CD8-positive, alpha-beta memory T cell (primary cell): ENCODE data around the gene STIMATE. TPM values are rescaled to one million over a fixed set of nuclear protein-coding genes. Genes with fewer than 3 reads are reported as not detected.

Experiments used
- CTCF ChIA-PET: fragments of 350-600 bp; sonication (Branson Sonifier 250); formaldehyde crosslinking; loops from one replicate; lab custom pipeline; 2021; ENCODE audit warnings: antibody characterized with exemption; lab: Charles Lee
- POLR2A ChIA-PET: fragments of 350-600 bp; sonication (Branson Sonifier 250); formaldehyde crosslinking; loops from one replicate; lab custom pipeline; 2021; ENCODE audit warnings: antibody characterized with exemption; lab: Charles Lee
- DNase-seq, 5 donors: peaks; one replicate each; pipeline versions ENCODE4 v3.0.0 to v3.0.0-alpha.2; 2020 to 2022; ENCODE audit warnings: mixed read lengths in 1 of 5
- H3K27ac ChIP-seq: one replicate; pipeline ENCODE4 v1.7.0; 2013; ENCODE audit warnings: low read depth, mild to moderate bottlenecking, low read length, moderate library complexity
- H3K27me3 ChIP-seq: 2 replicates; pipeline ENCODE4 v1.7.0; 2013; ENCODE audit warnings: low read length, mild to moderate bottlenecking; ENCODE audit not compliant: insufficient read depth, poor library complexity, severe bottlenecking
- H3K36me3 ChIP-seq: 2 replicates; pipeline ENCODE4 v1.7.0; 2013; ENCODE audit warnings: mild to moderate bottlenecking, low read length, moderate library complexity; ENCODE audit not compliant: insufficient read depth
- H3K4me1 ChIP-seq: 2 replicates; pipeline ENCODE4 v1.7.0; 2013; ENCODE audit warnings: mild to moderate bottlenecking, low read length, moderate library complexity; ENCODE audit not compliant: insufficient read depth
- H3K4me3 ChIP-seq: 2 replicates; pipeline ENCODE4 v1.7.0; 2013; ENCODE audit warnings: mild to moderate bottlenecking, low read length
- H3K9me3 ChIP-seq: 2 replicates; pipeline ENCODE4 v1.7.0; 2013; ENCODE audit warnings: mild to moderate bottlenecking, low read length
- H3K27ac Mint-ChIP-seq, 8 donors: one replicate each; pipeline ENCODE4 v1.8.0; 2020 to 2021; ENCODE audit warnings: mixed read lengths in 8 of 8, mild to moderate bottlenecking in 6 of 8, inconsistent platforms in 3 of 8, moderate library complexity in 3 of 8
- H3K27me3 Mint-ChIP-seq, 2 donors: one replicate each; pipeline ENCODE4 v1.8.0; 2020 to 2021; ENCODE audit warnings: mixed read lengths in 2 of 2, mild to moderate bottlenecking in 1 of 2, moderate library complexity in 1 of 2
- H3K36me3 Mint-ChIP-seq, 3 donors: one replicate each; pipeline ENCODE4 v1.8.0; 2020 to 2021; ENCODE audit warnings: mixed read lengths in 3 of 3, inconsistent platforms in 1 of 3, mild to moderate bottlenecking in 1 of 3
- H3K4me1 Mint-ChIP-seq, 3 donors: one replicate each; pipeline ENCODE4 v1.8.0; 2020 to 2021; ENCODE audit warnings: mixed read lengths in 3 of 3, inconsistent platforms in 1 of 3, mild to moderate bottlenecking in 1 of 3
- H3K4me3 Mint-ChIP-seq, 7 donors: one replicate each; pipeline ENCODE4 v1.8.0; 2020 to 2021; ENCODE audit warnings: mixed read lengths in 7 of 7, mild to moderate bottlenecking in 6 of 7, moderate library complexity in 4 of 7, inconsistent platforms in 2 of 7
- H3K9me3 Mint-ChIP-seq, 5 donors: one replicate each; pipeline ENCODE4 v1.8.0; 2020 to 2022; ENCODE audit warnings: mixed read lengths in 5 of 5, mild to moderate bottlenecking in 3 of 5, moderate library complexity in 2 of 5, inconsistent platforms in 1 of 5
- polyA plus RNA-seq: library from polyadenylated mRNA; unstranded; fragments of 300-500 nt; fragmentation: Illumina TruSeq; gene quantifications from one replicate; pipeline ENCODE4 v1.2.3, GENCODE V29; 2021
- total RNA-seq, 2 experiments: library from RNA; stranded (reverse); gene quantifications; one replicate each; pipeline ENCODE4 v1.2.3, GENCODE V29; 2021

The STIMATE gene
- total and polyA plus RNA-seq, 3 experiments from 2014 or later: 10.8 to 39.1 (median 35.0) TPM

- CTCF ChIA-PET: no interaction called here
- H3K27ac Mint-ChIP-seq: peak overlapping the region in 1 of 8 donors; percentile 13
- H3K4me3 Mint-ChIP-seq: no peak overlapping the region
- no peaks in the 10 kb centered on the region for H3K9me3 ChIP-seq
- peaks cover 18 to 48% (median 37%) of the 10 kb centered on the region in 3 donors for H3K36me3 Mint-ChIP-seq
- H3K4me3 ChIP-seq: no peak overlapping the region
- POLR2A ChIA-PET: no interaction called here
- H3K4me1 Mint-ChIP-seq: peaks cover 3 to 24% (median 11%) of the 10 kb centered on the region in 3 donors
- peaks cover 0 to 15% (median 12%) of the 10 kb centered on the region in 5 donors for H3K9me3 Mint-ChIP-seq
- H3K36me3 ChIP-seq: no peaks in the 10 kb centered on the region
- H3K27ac ChIP-seq: no peak overlapping the region
- no peaks in the 10 kb centered on the region for H3K27me3 ChIP-seq
- DNase-seq: no peak
- H3K27me3 Mint-ChIP-seq: no peaks in the 10 kb centered on the region
- H3K4me1 ChIP-seq: no peaks in the 10 kb centered on the region
Measured at GRCh38 chr3:52865994-52866393, 31.4 kb downstream of the STIMATE start.

DNA sequence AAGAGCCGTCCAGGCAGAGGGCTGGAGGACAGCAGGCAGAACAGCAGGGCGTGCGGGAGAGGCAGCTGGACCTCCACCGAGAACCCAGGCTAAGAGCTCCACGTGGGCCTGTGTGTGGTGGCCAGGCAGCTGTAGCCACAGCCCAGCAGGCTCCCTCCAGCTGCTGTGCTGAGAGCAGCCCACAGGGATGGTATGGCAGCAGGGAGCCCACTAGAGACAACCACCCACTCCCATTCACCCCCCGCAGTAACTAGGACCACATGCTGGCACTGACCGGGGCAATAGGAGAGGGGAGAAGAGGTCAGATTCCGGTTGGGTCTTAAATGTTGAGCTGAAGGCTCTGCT, 37.0 kb downstream of the STIMATE start:
- DNase-seq: no peak
- Histone ChIP-seq H3K36me3 (no peaks in the 10 kb centered on the region), H3K4me3 (no peak overlapping the region), H3K27me3 (no peaks in the 10 kb centered on the region), H3K4me1 (no peaks in the 10 kb centered on the region), H3K9me3 (no peaks in the 10 kb centered on the region), H3K27ac (no peak overlapping the region)
- Mint-ChIP-seq H3K27me3 (no peaks in the 10 kb centered on the region), H3K27ac (peak overlapping the region in 2 of 8 donors; percentile 8 to 37), H3K36me3 (peaks cover 10 to 46% (median 20%) of the 10 kb centered on the region in 3 donors), H3K4me1 (peaks cover 9 to 18% (median 13%) of the 10 kb centered on the region in 3 donors), H3K9me3 (peaks cover 0 to 8% (median 7%) of the 10 kb centered on the region in 5 donors), H3K4me3 (no peak overlapping the region)
- POLR2A ChIA-PET: no interaction called here
- CTCF ChIA-PET: no interaction called here

DNA sequence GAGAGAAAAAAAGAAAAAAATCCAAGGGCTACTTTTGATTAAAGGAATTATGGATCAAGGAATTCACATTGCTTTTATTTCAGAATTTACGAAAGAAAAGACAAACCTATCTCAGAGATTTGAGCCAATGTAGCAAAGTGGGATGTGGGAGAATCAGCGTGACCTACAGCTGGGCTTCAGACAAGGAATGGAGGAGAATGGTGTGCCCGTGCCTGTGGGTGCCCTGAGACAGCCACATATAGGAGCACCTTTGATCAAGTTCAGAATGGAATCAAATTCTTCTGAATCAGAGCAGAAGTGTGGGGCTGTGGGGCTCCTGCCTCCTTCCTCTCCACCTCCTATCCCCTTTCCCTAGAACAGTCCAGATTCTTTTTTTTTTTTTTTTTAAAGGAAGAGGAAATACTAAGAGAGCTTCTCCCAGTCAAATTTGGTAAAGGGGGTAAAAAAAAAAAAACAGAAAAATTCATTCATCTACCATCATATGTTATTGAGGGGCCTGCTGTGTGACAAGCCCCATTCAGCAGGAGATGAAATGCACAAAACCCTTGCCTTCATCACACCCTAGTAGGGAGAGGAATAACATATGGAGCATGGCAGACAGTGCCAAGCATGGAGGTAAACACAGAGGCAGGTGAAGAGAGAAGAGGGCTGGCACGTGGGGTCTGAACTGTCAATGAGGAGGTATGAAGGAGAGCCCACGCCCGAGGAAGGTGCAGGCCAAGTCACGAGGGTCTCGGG, 37.5 kb downstream of the STIMATE start:
- ChIA-PET CTCF (no interaction called here), POLR2A (no interaction called here)

GRCh38 chr3:52857864-52858263, 39.5 kb downstream of the STIMATE start:
- Mint-ChIP-seq H3K9me3 (no peaks in the 10 kb centered on the region), H3K4me1 (peaks cover 7 to 11% (median 9%) of the 10 kb centered on the region in 3 donors)
- no peak overlapping the region for H3K27ac ChIP-seq

More for the DNA sequence above, 37.5 kb downstream of the STIMATE start:
- Histone ChIP-seq H3K36me3 (no peaks in the 10 kb centered on the region), H3K27ac (no peak overlapping the region), H3K27me3 (no peaks in the 10 kb centered on the region), H3K4me1 (no peaks in the 10 kb centered on the region), H3K4me3 (no peak overlapping the region), H3K9me3 (no peaks in the 10 kb centered on the region)
- peaks cover 0 to 5% (median 4%) of the 10 kb centered on the region in 5 donors for H3K9me3 Mint-ChIP-seq
- no peaks in the 10 kb centered on the region for H3K27me3 Mint-ChIP-seq
- H3K4me3 Mint-ChIP-seq: no peak overlapping the region
- peaks cover 9 to 18% (median 11%) of the 10 kb centered on the region in 3 donors for H3K4me1 Mint-ChIP-seq
- H3K36me3 Mint-ChIP-seq: peaks cover 10 to 49% (median 17%) of the 10 kb centered on the region in 3 donors
- H3K27ac Mint-ChIP-seq: peak overlapping the region in 2 of 8 donors; percentile 47 to 50
- DNase-seq: no peak

DNA sequence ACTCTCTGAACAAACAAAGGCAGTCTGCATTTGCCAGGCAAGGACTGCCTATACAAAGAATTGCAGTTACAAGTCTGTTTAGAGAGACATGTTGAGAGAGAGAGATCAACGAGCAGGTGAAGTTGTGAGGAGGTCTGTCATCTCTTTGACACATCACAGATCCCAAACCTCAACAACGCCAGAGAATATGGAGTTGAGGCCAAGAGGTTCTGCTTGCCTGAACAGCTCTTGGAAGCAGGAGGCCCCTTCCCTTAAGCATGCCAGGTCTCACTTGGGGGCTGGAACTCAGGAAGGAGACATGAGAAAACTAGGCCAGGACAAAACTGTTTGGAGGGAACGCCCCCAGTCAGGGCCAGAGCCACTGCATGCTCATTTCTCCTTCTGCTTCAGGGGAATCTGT, 40.2 kb downstream of the STIMATE start:
- DNase-seq: no peak
- Histone ChIP-seq H3K27ac (no peak overlapping the region), H3K36me3 (peaks cover 5% of the 10 kb centered on the region), H3K4me3 (no peak overlapping the region), H3K27me3 (no peaks in the 10 kb centered on the region), H3K9me3 (no peaks in the 10 kb centered on the region), H3K4me1 (no peaks in the 10 kb centered on the region)
- Mint-ChIP-seq H3K27me3 (no peaks in the 10 kb centered on the region), H3K4me3 (no peak overlapping the region), H3K36me3 (peaks cover under 1 to 60% (median 9%) of the 10 kb centered on the region in 3 donors), H3K4me1 (peaks cover 7 to 11% (median 9%) of the 10 kb centered on the region in 3 donors), H3K9me3 (no peaks in the 10 kb centered on the region), H3K27ac (peak overlapping the region in 1 of 8 donors; percentile 30)
- CTCF ChIA-PET: interaction anchor here (1.1 kb wide), 1 partner anchor 36 kb away, joined by 5 read pairs; no protein-coding TSS in a partner anchor
- POLR2A ChIA-PET: no interaction called here

More at GRCh38 chr3:52857864-52858263, 39.5 kb downstream of the STIMATE start:
- Histone ChIP-seq H3K36me3 (no peaks in the 10 kb centered on the region), H3K27me3 (no peaks in the 10 kb centered on the region), H3K9me3 (no peaks in the 10 kb centered on the region), H3K4me3 (no peak overlapping the region), H3K4me1 (no peaks in the 10 kb centered on the region)
- ChIA-PET CTCF (no interaction called here), POLR2A (no interaction called here)
- no peaks in the 10 kb centered on the region for H3K27me3 Mint-ChIP-seq
- peak overlapping the region in 2 of 8 donors; percentile 21 to 89 for H3K27ac Mint-ChIP-seq
- H3K4me3 Mint-ChIP-seq: no peak overlapping the region
- peaks cover 4 to 55% (median 10%) of the 10 kb centered on the region in 3 donors for H3K36me3 Mint-ChIP-seq
- no peak for DNase-seq

DNA sequence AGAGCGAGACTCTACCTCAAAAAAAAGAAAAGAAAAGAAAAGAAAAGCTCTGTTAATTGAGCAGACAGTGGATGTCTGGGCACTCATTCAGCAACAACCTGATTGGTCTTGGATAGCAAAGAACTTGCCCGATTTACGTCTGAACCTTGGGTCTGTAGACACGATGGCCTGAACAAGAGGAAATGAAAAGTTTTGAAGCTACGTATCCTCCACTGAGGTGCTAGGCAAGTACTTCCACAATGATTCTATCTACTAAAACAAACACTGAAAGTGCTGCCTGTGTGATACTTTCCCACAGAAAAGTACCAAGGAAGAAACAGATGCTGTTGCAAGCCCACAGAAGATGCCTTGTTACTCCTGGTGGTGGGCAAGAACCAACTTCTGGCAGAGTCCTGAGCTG, 40.7 kb downstream of the STIMATE start:
- Mint-ChIP-seq H3K36me3 (peaks cover 4 to 63% (median 14%) of the 10 kb centered on the region in 3 donors), H3K4me3 (no peak overlapping the region), H3K27me3 (no peaks in the 10 kb centered on the region), H3K9me3 (no peaks in the 10 kb centered on the region), H3K4me1 (peaks cover 6 to 11% (median 9%) of the 10 kb centered on the region in 3 donors), H3K27ac (peak overlapping the region in 3 of 8 donors; percentile 30 to 67 (median 43))
- H3K27ac ChIP-seq: no peak overlapping the region
- H3K4me3 ChIP-seq: no peak overlapping the region
- no peaks in the 10 kb centered on the region for H3K4me1 ChIP-seq
- peaks cover 5% of the 10 kb centered on the region for H3K36me3 ChIP-seq
- no peaks in the 10 kb centered on the region for H3K9me3 ChIP-seq
- H3K27me3 ChIP-seq: no peaks in the 10 kb centered on the region
- POLR2A ChIA-PET: no interaction called here
- CTCF ChIA-PET: interaction anchor here (1.1 kb wide), 1 partner anchor 37 kb away, joined by 5 read pairs; no protein-coding TSS in a partner anchor
- no peak for DNase-seq

- Histone ChIP-seq H3K27me3 (no peaks in the 10 kb centered on the region), H3K36me3 (peaks cover 5% of the 10 kb centered on the region), H3K4me3 (no peak overlapping the region), H3K27ac (no peak overlapping the region), H3K4me1 (no peaks in the 10 kb centered on the region), H3K9me3 (no peaks in the 10 kb centered on the region)
- POLR2A ChIA-PET: no interaction called here
- Mint-ChIP-seq H3K9me3 (no peaks in the 10 kb centered on the region), H3K27me3 (no peaks in the 10 kb centered on the region), H3K27ac (no peak overlapping the region), H3K36me3 (peaks cover 4 to 76% (median 15%) of the 10 kb centered on the region in 3 donors), H3K4me1 (peaks cover 0 to 4% (median 0%) of the 10 kb centered on the region in 3 donors), H3K4me3 (no peak overlapping the region)
- CTCF ChIA-PET: no interaction called here
- DNase-seq: no peak
Measured at GRCh38 chr3:52854013-52854412, 43.3 kb downstream of the STIMATE start.

GRCh38 chr3:52852419-52852818, 44.9 kb downstream of the STIMATE start:
- Histone ChIP-seq H3K36me3 (peaks cover 5% of the 10 kb centered on the region), H3K27ac (no peak overlapping the region), H3K4me1 (no peaks in the 10 kb centered on the region), H3K4me3 (no peak overlapping the region), H3K27me3 (no peaks in the 10 kb centered on the region), H3K9me3 (no peaks in the 10 kb centered on the region)
- CTCF ChIA-PET: no interaction called here
- Mint-ChIP-seq H3K27me3 (no peaks in the 10 kb centered on the region), H3K4me1 (peaks cover 0 to 2% (median 0%) of the 10 kb centered on the region in 3 donors), H3K9me3 (no peaks in the 10 kb centered on the region), H3K4me3 (no peak overlapping the region), H3K27ac (peak overlapping the region in 1 of 8 donors; percentile 9), H3K36me3 (peaks cover 4 to 85% (median 14%) of the 10 kb centered on the region in 3 donors)
- POLR2A ChIA-PET: no interaction called here
- no peak for DNase-seq
